ENCODE measurements around the gene MRPL40. TPM values are rescaled to one million over a fixed set of nuclear protein-coding genes. Genes with fewer than 3 reads are reported as not detected.

Gene MRPL40
- total and polyA plus RNA-seq, 2 experiments from 2014 or later: 15.5 to 53.5 TPM

GRCh38 chr22:19479355-19480172, 47.2 kb downstream of the MRPL40 start, which contains the start of gene CDC45 (continued):
- TF ChIP-seq ZNF462 (CRISPR knock-in tag; IDR thresholded peaks at IDR 0.05): no peak

DNA sequence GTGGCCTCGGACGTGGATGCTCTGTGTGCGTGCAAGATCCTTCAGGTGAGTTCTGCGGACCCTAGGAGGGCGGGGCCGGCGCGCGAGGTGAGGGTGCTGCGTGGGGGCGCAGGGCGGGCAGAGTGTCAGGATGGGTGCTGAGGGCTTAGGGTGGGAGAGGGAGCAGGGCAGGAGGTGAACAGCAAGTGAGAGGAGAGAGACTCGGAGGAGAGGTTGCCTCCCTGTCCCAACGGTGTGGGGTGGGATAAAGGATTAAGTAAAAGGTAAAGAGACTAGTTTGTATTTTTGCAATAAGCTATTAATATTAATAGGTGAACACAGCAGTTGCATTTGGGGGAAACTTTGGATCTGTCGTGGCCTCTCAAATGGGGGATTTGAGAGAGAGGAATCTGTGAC, 47.8 kb downstream of the MRPL40 start:
- Histone ChIP-seq H3K27ac (ENCODE audit: low read depth) (no peak overlapping the region), H3F3A (replicated peaks; ENCODE audit: low read depth) (no peaks in the 10 kb centered on the region), H3K9me2 (ENCODE audit: insufficient read depth) (no peaks in the 10 kb centered on the region), H3K36me3 (ENCODE audit: insufficient read depth) (peaks cover 20% of the 10 kb centered on the region), H3K27me3 (ENCODE audit: insufficient read depth) (no peaks in the 10 kb centered on the region), H2AFZ (0 out of 2 replicates have a peak overlapping the region, but pooled peaks have one; percentile 18), H3K4me1 (ENCODE audit: insufficient read depth) (peaks cover 13% of the 10 kb centered on the region), H3K4me3 (peak overlapping the region; percentile 55), H4K20me1 (replicated peaks; ENCODE audit: insufficient read depth) (peaks cover 36% of the 10 kb centered on the region), H3K79me2 (replicated peaks; ENCODE audit: insufficient read depth) (peaks cover 49% of the 10 kb centered on the region), H3K4me2 (peak overlapping the region; percentile 96)
- Mint-ChIP-seq H3K4me3 (peak overlapping the region; percentile 97), H3K27ac (peak overlapping the region; percentile 100), H3K9me3 (no peaks in the 10 kb centered on the region), H3K4me1 (peaks cover 17% of the 10 kb centered on the region), H3K27me3 (ENCODE audit: insufficient read depth, low read depth, poor library complexity) (peaks cover 3% of the 10 kb centered on the region), H3K36me3 (ENCODE audit: low read depth) (peaks cover 25% of the 10 kb centered on the region)
- ATAC-seq: peak; percentile 11
- DNase-seq (ENCODE audit: low spot score): no peak
- no peak for TF ChIP-seq POLR2AphosphoS5 (IDR thresholded peaks at IDR 0.05; ENCODE audit: low read depth)
- no peak for TF ChIP-seq CREB1 (CRISPR knock-in tag; IDR thresholded peaks at IDR 0.05; ENCODE audit: low read depth)
- TF ChIP-seq ZNF331 (CRISPR knock-in tag; IDR thresholded peaks at IDR 0.05; ENCODE audit: low read depth): no peak
- no peak for TF ChIP-seq EZH2 (IDR thresholded peaks at IDR 0.05; ENCODE audit: low read depth, unreplicated experiment)
- no peak for TF ChIP-seq JUNB (IDR thresholded peaks at IDR 0.05; ENCODE audit: unreplicated experiment)

All from GM23338 (cell line).